Fibroblast of the aortic adventitia (primary cell): Measurements from ENCODE around the gene COX8A. TPM values are rescaled to one million over a fixed set of nuclear protein-coding genes. Genes with fewer than 3 reads are reported as not detected.

Source experiments
- DNase-seq: peaks from one replicate; pipeline ENCODE4 v3.0.0-alpha.2; 2010; ENCODE audit warnings: low read depth
- H3K4me3 ChIP-seq: 2 replicates; pipeline ENCODE4 v1.5.1; 2011; ENCODE audit warnings: low read depth, mild to moderate bottlenecking, control low read depth, low read length, moderate library complexity
- total RNA-seq: library from RNA; depleted of rRNA; stranded (reverse); fragments of >200 nt; gene quantifications from 2 replicates; pipeline ENCODE4 v1.2.3, GENCODE V29; 2012; ENCODE audit warnings: low replicate concordance
- TF ChIP-seq, protein P1 (sequence below): IDR thresholded peaks from 2 replicates; pipeline ENCODE4 v1.5.1; 2011; ENCODE audit warnings: mild to moderate bottlenecking, low read length, control low read depth, inconsistent platforms; ENCODE audit not compliant: insufficient read depth

The COX8A gene
- total RNA-seq, 1 donor = 252 TPM

DNA sequence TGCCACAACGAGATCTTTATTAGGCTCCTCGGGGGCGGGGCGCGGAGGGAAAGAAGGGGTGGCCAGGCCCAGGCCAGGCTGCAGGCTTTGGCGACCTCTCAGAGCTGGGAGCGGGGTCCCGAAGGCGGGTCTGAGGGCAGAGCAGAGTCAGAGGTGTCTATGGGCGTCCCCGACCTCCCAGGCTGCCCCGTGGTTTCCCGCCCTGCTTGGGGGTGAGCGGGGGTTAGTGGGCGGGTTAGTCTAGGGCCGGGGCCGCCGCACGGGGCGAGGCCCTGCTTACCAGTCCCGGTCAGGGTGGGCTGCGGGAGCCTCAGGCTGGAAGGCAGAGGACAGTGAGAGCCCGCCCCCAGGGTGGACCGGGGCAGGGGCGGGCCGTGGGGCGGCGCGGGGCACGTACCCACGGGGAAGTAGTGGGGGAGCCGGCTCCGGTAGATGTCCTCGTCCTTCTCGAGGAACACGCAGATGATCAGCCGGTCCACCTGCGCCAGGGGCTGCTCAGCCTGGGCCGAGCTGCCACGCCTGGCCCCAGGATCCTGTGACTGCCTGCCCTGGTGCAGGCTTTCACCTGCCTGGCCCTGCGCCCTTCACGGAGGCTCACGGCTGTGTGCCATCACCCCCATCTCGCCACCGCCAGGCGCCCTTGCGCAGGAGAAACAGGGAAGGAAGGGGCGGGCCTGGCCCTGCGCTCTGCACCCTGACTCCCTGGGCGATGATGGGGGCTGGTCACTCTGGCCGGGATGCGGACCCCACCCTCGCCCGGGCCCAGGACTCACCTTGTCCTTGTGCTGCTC, 24.3 kb downstream of the COX8A start:
- no peak overlapping the region for H3K4me3 ChIP-seq
- DNase-seq = no peak
- TF ChIP-seq, protein P1, sequence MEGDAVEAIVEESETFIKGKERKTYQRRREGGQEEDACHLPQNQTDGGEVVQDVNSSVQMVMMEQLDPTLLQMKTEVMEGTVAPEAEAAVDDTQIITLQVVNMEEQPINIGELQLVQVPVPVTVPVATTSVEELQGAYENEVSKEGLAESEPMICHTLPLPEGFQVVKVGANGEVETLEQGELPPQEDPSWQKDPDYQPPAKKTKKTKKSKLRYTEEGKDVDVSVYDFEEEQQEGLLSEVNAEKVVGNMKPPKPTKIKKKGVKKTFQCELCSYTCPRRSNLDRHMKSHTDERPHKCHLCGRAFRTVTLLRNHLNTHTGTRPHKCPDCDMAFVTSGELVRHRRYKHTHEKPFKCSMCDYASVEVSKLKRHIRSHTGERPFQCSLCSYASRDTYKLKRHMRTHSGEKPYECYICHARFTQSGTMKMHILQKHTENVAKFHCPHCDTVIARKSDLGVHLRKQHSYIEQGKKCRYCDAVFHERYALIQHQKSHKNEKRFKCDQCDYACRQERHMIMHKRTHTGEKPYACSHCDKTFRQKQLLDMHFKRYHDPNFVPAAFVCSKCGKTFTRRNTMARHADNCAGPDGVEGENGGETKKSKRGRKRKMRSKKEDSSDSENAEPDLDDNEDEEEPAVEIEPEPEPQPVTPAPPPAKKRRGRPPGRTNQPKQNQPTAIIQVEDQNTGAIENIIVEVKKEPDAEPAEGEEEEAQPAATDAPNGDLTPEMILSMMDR = no peak

DNA sequence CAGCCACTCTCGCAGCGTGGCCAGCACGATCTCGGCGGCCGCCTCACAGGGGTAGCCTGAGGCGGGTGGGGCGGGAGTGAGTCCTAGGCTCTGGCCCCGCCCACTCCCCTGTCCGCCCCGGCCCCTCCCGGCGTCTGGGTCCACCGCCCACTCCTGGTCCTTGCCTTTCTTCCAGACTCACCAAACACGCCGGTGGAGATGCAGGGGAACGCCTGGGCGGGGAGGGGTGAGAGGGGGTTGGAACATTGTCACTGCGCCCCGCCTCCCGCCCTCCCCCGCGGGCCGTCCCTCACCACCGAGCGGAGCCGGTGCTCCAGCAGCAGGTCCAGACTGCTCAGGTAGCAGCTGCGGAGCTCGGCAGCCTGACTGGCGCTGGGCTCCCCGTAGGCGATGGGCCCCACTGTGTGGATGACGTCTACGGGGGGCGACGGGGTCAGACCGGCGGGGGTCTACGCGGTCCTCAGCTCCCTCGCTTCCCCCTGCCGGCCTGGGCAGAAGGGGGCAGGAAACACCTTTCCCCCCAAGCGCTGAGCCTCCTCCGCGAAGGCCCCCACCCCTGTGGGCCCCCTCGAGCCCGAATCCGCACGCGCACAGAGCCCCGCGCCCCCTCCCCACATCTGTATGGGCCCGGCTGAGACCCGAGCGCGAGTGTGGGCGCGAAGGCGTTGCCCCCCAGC, 25.1 kb downstream of the COX8A start:
- TF ChIP-seq, protein P1 = no peak
- no peak overlapping the region for H3K4me3 ChIP-seq
- DNase-seq = peak; percentile 21

DNA sequence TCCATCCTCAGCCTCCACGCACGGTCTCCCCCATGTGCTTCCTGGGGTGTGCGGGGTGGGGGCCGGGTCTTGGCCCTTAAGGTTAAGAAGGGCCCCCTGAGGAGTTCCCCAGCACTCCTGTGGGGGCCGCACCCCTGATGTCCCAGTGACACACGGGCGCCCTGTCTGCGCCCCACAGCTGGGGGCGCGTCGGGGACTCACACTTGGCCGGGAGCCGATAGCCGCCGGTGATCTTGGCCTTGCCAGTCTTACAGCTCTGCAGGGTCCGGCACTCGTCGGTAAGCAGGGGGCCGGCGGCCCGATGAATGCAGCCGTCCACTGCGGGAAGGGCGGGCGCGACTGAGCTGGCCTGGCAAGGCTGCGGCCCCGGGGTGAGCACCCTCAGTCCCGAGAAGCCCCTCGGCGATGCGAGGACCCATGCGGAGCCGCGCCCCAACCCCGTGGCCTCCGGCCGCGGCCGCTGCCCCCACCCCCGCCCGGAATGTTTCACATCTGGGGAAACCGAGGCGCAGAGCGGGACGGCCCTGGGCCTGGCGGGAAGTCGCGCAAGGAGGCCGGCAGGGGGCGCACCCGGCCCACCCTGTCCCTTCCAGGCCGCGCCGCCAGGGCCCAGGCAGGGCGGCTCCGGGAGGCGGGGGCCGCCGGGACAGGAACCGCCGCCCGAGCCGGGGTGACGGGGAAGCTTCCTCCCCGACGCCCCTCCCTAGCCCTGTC, 25.8 kb downstream of the COX8A start:
- H3K4me3 ChIP-seq = peak overlapping the region; percentile 42
- TF ChIP-seq, protein P1 = peak; percentile 62
- DNase-seq = peak; percentile 68

DNA sequence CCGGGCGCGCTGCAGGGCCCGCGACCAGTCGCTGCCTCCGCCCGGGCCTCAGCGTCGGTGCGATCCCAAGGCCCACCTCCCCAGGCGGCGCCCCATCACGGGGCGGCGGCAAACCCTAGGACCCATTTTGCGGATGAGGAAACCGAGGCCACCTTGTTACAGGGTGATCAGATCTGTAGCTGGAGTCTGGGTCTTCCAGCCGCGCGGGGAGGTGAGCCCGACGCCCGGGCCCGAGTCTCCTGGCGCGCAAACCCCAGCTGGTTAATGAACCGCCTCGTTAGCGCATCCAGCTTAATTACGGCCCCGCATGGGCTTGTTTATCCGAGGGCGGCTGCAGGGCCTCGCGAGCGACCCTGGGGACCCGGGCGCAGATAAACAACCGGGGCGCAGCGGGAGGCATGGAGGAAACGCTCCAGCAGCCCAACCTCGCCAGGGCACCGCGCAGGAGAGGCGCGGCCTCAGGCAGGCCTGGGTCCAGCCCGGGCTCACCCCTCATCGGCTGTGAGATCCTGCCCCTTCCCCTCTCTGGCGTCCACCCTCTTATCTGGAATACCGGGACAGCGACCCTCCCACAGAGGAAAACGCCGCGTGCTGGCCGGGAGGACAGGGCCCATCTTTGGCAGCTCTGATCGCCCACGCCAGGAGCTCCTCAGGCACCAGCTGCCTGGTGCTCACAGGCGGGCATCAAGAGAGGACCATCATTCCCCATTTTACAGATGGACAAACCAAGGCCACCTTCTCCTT, 26.5 kb downstream of the COX8A start:
- DNase-seq = no peak
- TF ChIP-seq, protein P1 = no peak
- H3K4me3 ChIP-seq = peak overlapping the region; percentile 42

DNA sequence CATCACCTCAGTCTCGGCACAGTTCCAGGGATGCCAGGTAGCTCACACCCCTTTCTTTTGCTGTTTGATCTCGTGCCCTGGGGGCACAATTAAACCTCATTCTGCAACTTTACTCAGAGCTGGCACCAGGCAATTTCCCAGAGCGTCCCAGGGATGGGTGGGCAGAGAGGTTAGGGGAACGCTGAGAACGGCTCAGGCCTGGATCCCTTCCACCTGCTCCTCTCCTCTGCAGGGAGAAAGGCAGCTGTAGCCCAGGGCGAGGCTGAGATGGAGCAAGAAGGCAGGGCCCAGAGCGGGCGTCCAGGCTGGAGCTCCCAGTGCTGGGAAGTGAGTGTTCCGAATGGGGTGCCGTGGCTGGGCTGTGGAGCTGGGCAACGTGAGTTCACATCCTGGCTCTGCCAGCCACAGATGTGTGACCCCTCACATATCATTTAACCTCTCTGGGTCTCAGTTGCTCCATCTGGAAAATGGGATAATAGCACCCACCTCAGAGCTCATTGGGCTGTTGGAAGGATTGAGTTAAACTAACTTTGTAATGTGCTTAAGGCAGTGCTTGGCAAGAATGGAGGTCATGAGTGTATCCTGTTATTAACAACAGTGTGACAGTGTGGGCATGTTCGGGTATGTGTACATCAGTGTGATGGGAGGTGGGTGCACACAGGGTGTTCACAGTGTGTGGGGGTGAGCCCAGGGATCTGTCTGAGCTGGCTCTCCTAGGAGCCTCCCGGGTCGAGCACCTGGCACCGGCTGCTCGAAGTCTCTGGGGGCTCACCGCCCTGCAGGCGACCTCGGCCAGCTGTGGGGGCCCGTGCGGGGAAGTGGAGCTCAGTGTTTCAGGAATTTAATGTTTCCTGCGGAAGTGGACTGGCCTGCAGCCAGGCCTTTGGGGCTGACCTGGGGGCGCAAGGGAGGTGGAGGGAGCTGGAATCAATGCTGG, 27.3 kb downstream of the COX8A start:
- TF ChIP-seq, protein P1 = no peak
- peak; percentile 27 for DNase-seq
- no peak overlapping the region for H3K4me3 ChIP-seq
